Measurements from ENCODE around the gene ANXA4. TPM values are rescaled to one million over a fixed set of nuclear protein-coding genes. Genes with fewer than 3 reads are reported as not detected.
A peak's percentile ranks its signal among the peaks of the same experiment; 100 is the strongest.

ANXA4 gene
- total RNA-seq, 1 experiment from 2014 or later = 92.0 TPM

- H3K27me3 Mint-ChIP-seq (ENCODE audit: insufficient read depth, unreplicated experiment) = no peaks in the 10 kb centered on the region
- intact Hi-C loops (cut with micrococcal nuclease; ENCODE audit: unreplicated experiment) = loop anchor here (1.0 kb wide), 2 partner anchors 57 to 76 kb away; no protein-coding TSS in a partner anchor
These were observed 732 bp upstream of the ANXA4 start for GRCh38 chr2:69741229-69741574.

GRCh38 chr2:69742322-69742952 is 503 bp downstream of the ANXA4 start:
- Histone ChIP-seq H3K9me3 (no peaks in the 10 kb centered on the region), H3K36me3 (ENCODE audit: control insufficient read depth, insufficient read depth, low read length) (peaks cover 2% of the 10 kb centered on the region), H3K27me3 (replicated peaks; ENCODE audit: control insufficient read depth, insufficient read depth, low read length) (no peaks in the 10 kb centered on the region), H3K4me1 (peaks cover 20% of the 10 kb centered on the region), H3K4me3 (ENCODE audit: low read depth, low read length) (peak overlapping the region; percentile 78)
- H3K27me3 Mint-ChIP-seq (ENCODE audit: insufficient read depth, unreplicated experiment) = no peaks in the 10 kb centered on the region
- peak overlapping the region; percentile 96 for H3K27ac Mint-ChIP-seq (ENCODE audit: unreplicated experiment)
- ChIA-PET POLR2A (interaction anchor here (0.9 to 1.6 kb wide), 6 partner anchors 14 to 172 kb away, joined by 4 to 12 read pairs (median 7); partner anchors contain the start of gene MXD1), CTCF (interaction anchor here (1.0 to 3.0 kb wide), 4 partner anchors 11 to 74 kb away, joined by 3 to 52 read pairs (median 10); no protein-coding TSS in a partner anchor)
- TSS peak; percentile 42 for BruUV-seq (replicated peaks)
- no peak for DNase-seq
- intact Hi-C loops (cut with micrococcal nuclease; ENCODE audit: unreplicated experiment) = loop anchor here (2.0 kb wide), 1 partner anchor 22 kb away; no protein-coding TSS in a partner anchor
- H3K36me3 Mint-ChIP-seq (ENCODE audit: insufficient read depth, unreplicated experiment) = peaks cover 14% of the 10 kb centered on the region
- H3K9me3 Mint-ChIP-seq (ENCODE audit: unreplicated experiment) = no peaks in the 10 kb centered on the region
- peaks cover 23% of the 10 kb centered on the region for H3K4me1 Mint-ChIP-seq (ENCODE audit: low read depth, unreplicated experiment)
- no peak for TF ChIP-seq CTCF (IDR thresholded peaks at IDR 0.05; ENCODE audit: insufficient read depth in 1 of 2, low read depth in 1 of 2, low read length in 1 of 2, severe bottlenecking in 1 of 2, unreplicated experiment in 1 of 2)
- H3K4me3 Mint-ChIP-seq (ENCODE audit: unreplicated experiment) = peak overlapping the region; percentile 97

More at GRCh38 chr2:69741229-69741574, 732 bp upstream of the ANXA4 start:
- Mint-ChIP-seq H3K36me3 (ENCODE audit: insufficient read depth, unreplicated experiment) (peaks cover 14% of the 10 kb centered on the region), H3K4me3 (ENCODE audit: unreplicated experiment) (peak overlapping the region; percentile 97), H3K9me3 (ENCODE audit: unreplicated experiment) (no peaks in the 10 kb centered on the region), H3K4me1 (ENCODE audit: low read depth, unreplicated experiment) (peaks cover 23% of the 10 kb centered on the region), H3K27ac (ENCODE audit: unreplicated experiment) (peak overlapping the region; percentile 96)
- Histone ChIP-seq H3K4me1 (peaks cover 20% of the 10 kb centered on the region), H3K9me3 (no peaks in the 10 kb centered on the region), H3K4me3 (ENCODE audit: low read depth, low read length) (peak overlapping the region; percentile 78), H3K27me3 (replicated peaks; ENCODE audit: control insufficient read depth, insufficient read depth, low read length) (no peaks in the 10 kb centered on the region), H3K36me3 (ENCODE audit: control insufficient read depth, insufficient read depth, low read length) (no peaks in the 10 kb centered on the region; the same call in 1 of the 2 replicates)
- ChIA-PET POLR2A (interaction anchor here (0.7 to 1.6 kb wide), 7 partner anchors 10 to 173 kb away, joined by 3 to 12 read pairs (median 7); partner anchors contain the start of gene MXD1), CTCF (interaction anchor here (1.0 to 3.0 kb wide), 5 partner anchors 10 to 75 kb away, joined by 3 to 52 read pairs (median 6); no protein-coding TSS in a partner anchor)
- DNase-seq = peak; percentile 70 to 78
- TF ChIP-seq CTCF (IDR thresholded peaks at IDR 0.05; ENCODE audit: insufficient read depth in 1 of 2, low read depth in 1 of 2, low read length in 1 of 2, severe bottlenecking in 1 of 2, unreplicated experiment in 1 of 2) = peak in 1 of 2 experiments; percentile 33
- BruUV-seq (replicated peaks) = TSS peak; percentile 87

- Histone ChIP-seq H3K36me3 (ENCODE audit: control insufficient read depth, insufficient read depth, low read length) (peaks cover 2% of the 10 kb centered on the region), H3K4me3 (ENCODE audit: low read depth, low read length) (peak overlapping the region; percentile 13), H3K4me1 (peaks cover 20% of the 10 kb centered on the region), H3K27me3 (replicated peaks; ENCODE audit: control insufficient read depth, insufficient read depth, low read length) (no peaks in the 10 kb centered on the region), H3K9me3 (no peaks in the 10 kb centered on the region)
- intact Hi-C loops (cut with micrococcal nuclease; ENCODE audit: unreplicated experiment) = loop anchor here (2.0 kb wide), 1 partner anchor 21 kb away; no protein-coding TSS in a partner anchor
- Mint-ChIP-seq H3K4me1 (ENCODE audit: low read depth, unreplicated experiment) (peaks cover 24% of the 10 kb centered on the region), H3K36me3 (ENCODE audit: insufficient read depth, unreplicated experiment) (peaks cover 15% of the 10 kb centered on the region), H3K27me3 (ENCODE audit: insufficient read depth, unreplicated experiment) (no peaks in the 10 kb centered on the region), H3K9me3 (ENCODE audit: unreplicated experiment) (no peaks in the 10 kb centered on the region), H3K4me3 (ENCODE audit: unreplicated experiment) (no peak overlapping the region), H3K27ac (ENCODE audit: unreplicated experiment) (no peak overlapping the region)
- ChIA-PET POLR2A (no interaction called here), CTCF (interaction anchor here (1.3 kb wide), 1 partner anchor 73 kb away, joined by 3 read pairs; no protein-coding TSS in a partner anchor)
- DNase-seq = no peak
- BruUV-seq (replicated peaks) = no TSS peak
- no peak for TF ChIP-seq CTCF (IDR thresholded peaks at IDR 0.05; ENCODE audit: insufficient read depth in 1 of 2, low read depth in 1 of 2, low read length in 1 of 2, severe bottlenecking in 1 of 2, unreplicated experiment in 1 of 2)
These were observed 1.9 kb downstream of the ANXA4 start for GRCh38 chr2:69743847-69744264.
